HepG2 (cell line): ENCODE data around the gene HAUS7. TPM values are rescaled to one million over a fixed set of nuclear protein-coding genes. Genes with fewer than 3 reads are reported as not detected.

Experiments
- ATAC-seq: fragments of 200-7000 bp; cut with Tn5 transposase; 3 replicates; pipeline ENCODE4 v1.9.1; 2020; ENCODE audit warnings: mild to moderate bottlenecking, moderate library complexity
- BruUV-seq: library from RNA; stranded (reverse); fragments of 400-500 nt; replicated peaks from 2 replicates; lab custom pipeline; 2021; lab: Mats Ljungman, UMichigan
- CTCF ChIA-PET: fragments of 300-600 bp; formaldehyde crosslinking; extraction: SDS; loops from one replicate; lab custom pipeline; 2021; ENCODE audit warnings: low total read pairs, inconsistent platforms, low intra/inter-chr PET ratio; lab: Yijun Ruan, JAX
- POLR2A ChIA-PET: fragments of 350-600 bp; sonication (Branson Sonifier 250); formaldehyde crosslinking; loops from one replicate; lab custom pipeline; 2020; ENCODE audit warnings: antibody characterized with exemption, inconsistent platforms; lab: Yijun Ruan, JAX
- DNase-seq: peaks from one replicate; pipeline ENCODE4 v3.0.0-alpha.2; 2015; ENCODE audit warnings: low spot score
- FAIRE-seq: peaks from 3 replicates; lab custom pipeline; 2011; peaks lifted over from hg19 to GRCh38; lab: Jason Lieb, UNC
- H2AFZ ChIP-seq: one replicate; pipeline ENCODE4 v1.6.1; 2011; ENCODE audit warnings: low read length, inconsistent platforms
- H3K27ac ChIP-seq: fragments of 300-600 bp; 3 replicates; pipeline ENCODE4 v1.8.0; 2011; ENCODE audit warnings: mixed run types, mild to moderate bottlenecking, mixed read lengths, low read length, inconsistent platforms; ENCODE audit not compliant: insufficient read depth; ENCODE audit errors: extremely low read length
- H3K27me3 ChIP-seq, 2 experiments: fragments of 200-600 bp in 1 of 2; 2 replicates in 1 of 2; 3 replicates in 1 of 2; pipeline versions ENCODE4 v1.6.0 to v1.8.0; 2011; ENCODE audit warnings: low read length in 2 of 2, mild to moderate bottlenecking in 2 of 2, moderate library complexity in 2 of 2, inconsistent platforms in 1 of 2; ENCODE audit not compliant: insufficient read depth in 2 of 2, control insufficient read depth in 1 of 2
- H3K36me3 ChIP-seq, 2 experiments: fragments of 200-600 bp in 1 of 2; replicated peaks in 1 of 2; 2 replicates in 1 of 2; 3 replicates in 1 of 2; pipeline versions ENCODE4 v1.5.1 to v1.8.0; 2011; ENCODE audit warnings: low read length in 2 of 2, inconsistent platforms in 1 of 2; ENCODE audit not compliant: insufficient read depth in 2 of 2, control insufficient read depth in 1 of 2
- H3K4me1 ChIP-seq: 2 replicates; pipeline ENCODE4 v1.5.1; 2012; ENCODE audit warnings: low read length, inconsistent platforms; ENCODE audit not compliant: insufficient read depth
- H3K4me2 ChIP-seq: 2 replicates; pipeline ENCODE4 v1.6.0; 2011; ENCODE audit warnings: low read depth, low read length, inconsistent platforms
- H3K4me3 ChIP-seq, 3 experiments: fragments of 200-600 bp in 1 of 3; sonication (generic), shearing (Covaris generic) in 1 of 3; replicated peaks in 1 of 3; 2 replicates each; pipeline ENCODE4 v1.5.1; 2011 to 2016; ENCODE audit warnings: low read length in 3 of 3, inconsistent platforms in 2 of 3, low read depth in 2 of 3, mild to moderate bottlenecking in 2 of 3, control low read depth in 1 of 3, mixed read lengths in 1 of 3; ENCODE audit not compliant: insufficient read depth in 1 of 3
- H3K79me2 ChIP-seq: one replicate; pipeline ENCODE4 v1.6.1; 2011; ENCODE audit warnings: low read length, inconsistent platforms; ENCODE audit not compliant: insufficient read depth
- H3K9ac ChIP-seq: 2 replicates; pipeline ENCODE4 v1.6.0; 2011; ENCODE audit warnings: mild to moderate bottlenecking, low read depth, low read length, inconsistent platforms; ENCODE audit not compliant: insufficient read depth
- H3K9me3 ChIP-seq: 2 replicates; pipeline ENCODE4 v1.5.1; 2012; ENCODE audit warnings: mild to moderate bottlenecking, low read length
- H4K20me1 ChIP-seq: 2 replicates; pipeline ENCODE4 v1.6.0; 2011; ENCODE audit warnings: inconsistent platforms, mild to moderate bottlenecking, low read length, moderate library complexity; ENCODE audit not compliant: insufficient read depth
- ATAD3A ChIP-seq: sonication (generic); formaldehyde crosslinking; IDR thresholded peaks from 2 replicates; pipeline ENCODE4 v1.4.0; 2020; ENCODE audit warnings: missing genetic modification reagents
- DNMT3B ChIP-seq: conservative IDR thresholded peaks from 2 replicates; pipeline ENCODE4 v1.6.1; 2016; ENCODE audit warnings: missing biosample characterization, control low read depth
- MAFF ChIP-seq: IDR thresholded peaks from 2 replicates; pipeline ENCODE4 v1.6.1; 2011; ENCODE audit warnings: low read depth, low read length, improper control_type of control experiment
- RCOR2 ChIP-seq: IDR thresholded peaks from 2 replicates; pipeline ENCODE4 v1.6.1; 2016; ENCODE audit warnings: missing biosample characterization, missing genetic modification reagents
- RNF2 ChIP-seq: fragments of 450-650 bp; conservative IDR thresholded peaks from 2 replicates; pipeline ENCODE4 v1.6.1; 2016; ENCODE audit warnings: low read depth
- ZNF256 ChIP-seq: sonication (generic); formaldehyde crosslinking; conservative IDR thresholded peaks from 2 replicates; pipeline ENCODE4 v1.4.0; 2020; ENCODE audit warnings: missing genetic modification reagents
- ZNF354B ChIP-seq: sonication (generic); formaldehyde crosslinking; IDR thresholded peaks from 2 replicates; pipeline ENCODE4 v1.8.0; 2022; ENCODE audit warnings: mild to moderate bottlenecking, missing genetic modification reagents
- ZNF629 ChIP-seq: sonication (generic); formaldehyde crosslinking; conservative IDR thresholded peaks from 2 replicates; pipeline ENCODE4 v1.5.0; 2020; ENCODE audit warnings: missing genetic modification reagents
- ZNF761 ChIP-seq: sonication (generic); formaldehyde crosslinking; conservative IDR thresholded peaks from 2 replicates; pipeline ENCODE4 v1.4.0; 2020; ENCODE audit warnings: mild to moderate bottlenecking, missing genetic modification reagents
- WGBS: methylation state at CpG from one replicate; pipeline ENCODE4 v1.1.6; 2017; ENCODE audit warnings: low lambda C conversion rate; 5-methylcytosine and 5-hydroxymethylcytosine counted together
- in situ Hi-C: cut with HindIII; loops from 2 replicates; pipeline ENCODE4 v1.10.0; 2017; ENCODE audit warnings: low pct_unique_long_range_greater_than_20kb; ENCODE audit not compliant: extremely low pct_ligation_motif_present
- intact Hi-C: fragments of 100-400 bp; cut with micrococcal nuclease; formaldehyde crosslinking; loops from one replicate; pipeline ENCODE4 v1.10.0; 2022; ENCODE audit not compliant: unreplicated experiment
- polyA plus RNA-seq, 8 experiments: library from polyadenylated mRNA; depleted of rRNA in 3 of 8; stranded (reverse) in 7 of 8; unstranded in 1 of 8; fragments of >200 nt; fragmentation: Illumina TruSeq in 4 of 8; extraction: Trizol in 4 of 8; gene quantifications; 2 replicates each; pipeline versions ENCODE4 v1.2.1 to v1.2.3, GENCODE V29; 2011 to 2016; ENCODE audit warnings: low read depth in 4 of 8, missing spikeins in 1 of 8, mixed read lengths in 1 of 8; ENCODE audit not compliant: insufficient read depth in 1 of 8
- total RNA-seq, 5 experiments: library from RNA; depleted of rRNA; stranded (reverse); fragments of >200 nt; fragmentation: Illumina TruSeq; extraction: Trizol; gene quantifications; 2 replicates each; pipeline ENCODE4 v1.2.3, GENCODE V29; 2016; ENCODE audit warnings: low read depth in 1 of 5
- TF ChIP-seq, protein P1 (sequence below): sonication (generic); formaldehyde crosslinking; IDR thresholded peaks from 2 replicates; pipeline ENCODE4 v1.8.1; 2023; ENCODE audit warnings: mild to moderate bottlenecking, missing genetic modification reagents, borderline replicate concordance
- TF ChIP-seq, protein P2 (sequence below): IDR thresholded peaks from 2 replicates; pipeline ENCODE4 v1.6.1; 2016; ENCODE audit warnings: mild to moderate bottlenecking
- TF ChIP-seq, protein P3 (sequence below): sonication (generic); formaldehyde crosslinking; IDR thresholded peaks from 2 replicates; pipeline ENCODE4 v1.5.1; 2020; ENCODE audit warnings: missing genetic modification reagents, mild to moderate bottlenecking, borderline replicate concordance
- TF ChIP-seq, protein P4 (sequence below): sonication (generic); formaldehyde crosslinking; IDR thresholded peaks from 2 replicates; pipeline ENCODE4 v1.4.0; 2020; ENCODE audit warnings: missing genetic modification reagents
- TF ChIP-seq, protein P5 (sequence below): sonication (generic); formaldehyde crosslinking; IDR thresholded peaks from 2 replicates; pipeline ENCODE4 v1.8.1; 2023; ENCODE audit warnings: mild to moderate bottlenecking, missing genetic modification reagents
- TF ChIP-seq, protein P6 (sequence below): sonication (generic); formaldehyde crosslinking; IDR thresholded peaks from 2 replicates; pipeline ENCODE4 v1.5.0; 2020; ENCODE audit warnings: missing genetic modification reagents
- TF ChIP-seq, protein P7 (sequence below): sonication (generic); formaldehyde crosslinking; IDR thresholded peaks from 2 replicates; pipeline ENCODE4 v1.4.0; 2020; ENCODE audit warnings: missing genetic modification reagents

The HAUS7 gene
- total and polyA plus RNA-seq, 2 of the 13 experiments (the other 11 are each of a cell fraction or from before 2014, with no cell fraction given), result 10.9 to 42.4 TPM

DNA sequence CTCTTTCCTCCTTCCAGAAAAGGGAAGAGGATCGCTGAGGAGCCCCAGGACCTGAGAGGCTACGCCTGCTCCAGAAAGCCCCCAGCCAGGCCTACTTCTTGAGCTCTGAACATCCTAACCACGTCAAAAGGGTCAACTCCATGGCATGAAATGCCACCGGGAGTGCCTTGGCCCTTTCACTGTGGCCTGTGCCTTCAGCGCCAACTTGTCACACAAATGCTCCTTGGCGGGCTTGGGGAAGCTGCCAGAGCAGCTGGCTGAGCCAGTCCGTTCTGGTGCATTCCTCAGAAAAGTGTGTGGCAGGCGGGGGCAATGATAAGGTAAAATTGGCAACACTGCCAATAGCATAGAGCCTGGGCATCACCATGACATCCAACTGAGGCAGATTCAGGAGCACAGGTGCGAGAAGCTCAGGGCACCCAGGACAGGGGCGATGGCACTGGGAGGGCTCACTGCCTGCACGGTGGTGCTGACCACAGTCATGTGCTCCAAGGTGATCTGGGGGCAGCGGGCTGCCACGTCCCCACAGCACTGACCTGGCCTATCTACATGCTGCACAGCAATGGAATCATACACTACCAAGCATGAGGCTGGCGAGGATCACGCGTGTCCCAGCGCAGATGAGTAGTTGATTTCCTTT, 12.4 kb downstream of the HAUS7 start:
- in situ Hi-C loops (loop anchor here (10.0 kb wide), 1 partner anchor 47 kb away; no protein-coding TSS in a partner anchor), intact Hi-C loops (no loop called here)
- CTCF ChIA-PET, result no interaction called here
- no peak overlapping the region for H3K27ac ChIP-seq
- no peaks in the 10 kb centered on the region for H3K9me3 ChIP-seq
- peaks cover 0 to 1% of the 10 kb centered on the region in 2 experiments; a peak in 1 of 5 replicates for H3K36me3 ChIP-seq
- no peaks in the 10 kb centered on the region for H4K20me1 ChIP-seq
- H2AFZ ChIP-seq, result no peak overlapping the region
- WGBS, result 98% methylated on average over 5 of the region's 17 CpGs
- ATAC-seq (no peak), DNase-seq (no peak), FAIRE-seq (no peak)
- H3K9ac ChIP-seq, result no peak overlapping the region
- POLR2A ChIA-PET, result no interaction called here
- H3K4me1 ChIP-seq, result no peaks in the 10 kb centered on the region
- no peaks in the 10 kb centered on the region for H3K27me3 ChIP-seq
- no peaks in the 10 kb centered on the region for H3K79me2 ChIP-seq
- no peak overlapping the region for H3K4me2 ChIP-seq
- H3K4me3 ChIP-seq, result no peak overlapping the region
- BruUV-seq, result no TSS peak
- TF ChIP-seq RNF2 (no peak), MAFF (no peak), ZNF354B (CRISPR knock-in tag) (no peak), ZNF761 (CRISPR knock-in tag) (no peak), DNMT3B (CRISPR knock-in tag) (no peak), ATAD3A (CRISPR knock-in tag) (no peak), ZNF256 (CRISPR knock-in tag) (no peak), RCOR2 (CRISPR knock-in tag) (no peak), ZNF629 (no peak)
- TF ChIP-seq, protein P1, sequence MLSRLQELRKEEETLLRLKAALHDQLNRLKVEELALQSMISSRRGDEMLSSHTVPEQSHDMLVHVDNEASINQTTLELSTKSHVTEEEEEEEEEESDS (CRISPR knock-in tag), result no peak
- TF ChIP-seq, protein P2, sequence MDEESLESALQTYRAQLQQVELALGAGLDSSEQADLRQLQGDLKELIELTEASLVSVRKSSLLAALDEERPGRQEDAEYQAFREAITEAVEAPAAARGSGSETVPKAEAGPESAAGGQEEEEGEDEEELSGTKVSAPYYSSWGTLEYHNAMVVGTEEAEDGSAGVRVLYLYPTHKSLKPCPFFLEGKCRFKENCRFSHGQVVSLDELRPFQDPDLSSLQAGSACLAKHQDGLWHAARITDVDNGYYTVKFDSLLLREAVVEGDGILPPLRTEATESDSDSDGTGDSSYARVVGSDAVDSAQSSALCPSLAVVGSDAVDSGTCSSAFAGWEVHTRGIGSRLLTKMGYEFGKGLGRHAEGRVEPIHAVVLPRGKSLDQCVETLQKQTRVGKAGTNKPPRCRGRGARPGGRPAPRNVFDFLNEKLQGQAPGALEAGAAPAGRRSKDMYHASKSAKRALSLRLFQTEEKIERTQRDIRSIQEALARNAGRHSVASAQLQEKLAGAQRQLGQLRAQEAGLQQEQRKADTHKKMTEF (CRISPR knock-in tag), result no peak
- TF ChIP-seq, protein P3, sequence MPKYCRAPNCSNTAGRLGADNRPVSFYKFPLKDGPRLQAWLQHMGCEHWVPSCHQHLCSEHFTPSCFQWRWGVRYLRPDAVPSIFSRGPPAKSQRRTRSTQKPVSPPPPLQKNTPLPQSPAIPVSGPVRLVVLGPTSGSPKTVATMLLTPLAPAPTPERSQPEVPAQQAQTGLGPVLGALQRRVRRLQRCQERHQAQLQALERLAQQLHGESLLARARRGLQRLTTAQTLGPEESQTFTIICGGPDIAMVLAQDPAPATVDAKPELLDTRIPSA (CRISPR knock-in tag), result no peak
- TF ChIP-seq, protein P4, sequence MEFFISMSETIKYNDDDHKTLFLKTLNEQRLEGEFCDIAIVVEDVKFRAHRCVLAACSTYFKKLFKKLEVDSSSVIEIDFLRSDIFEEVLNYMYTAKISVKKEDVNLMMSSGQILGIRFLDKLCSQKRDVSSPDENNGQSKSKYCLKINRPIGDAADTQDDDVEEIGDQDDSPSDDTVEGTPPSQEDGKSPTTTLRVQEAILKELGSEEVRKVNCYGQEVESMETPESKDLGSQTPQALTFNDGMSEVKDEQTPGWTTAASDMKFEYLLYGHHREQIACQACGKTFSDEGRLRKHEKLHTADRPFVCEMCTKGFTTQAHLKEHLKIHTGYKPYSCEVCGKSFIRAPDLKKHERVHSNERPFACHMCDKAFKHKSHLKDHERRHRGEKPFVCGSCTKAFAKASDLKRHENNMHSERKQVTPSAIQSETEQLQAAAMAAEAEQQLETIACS, result no peak
- TF ChIP-seq, protein P5, sequence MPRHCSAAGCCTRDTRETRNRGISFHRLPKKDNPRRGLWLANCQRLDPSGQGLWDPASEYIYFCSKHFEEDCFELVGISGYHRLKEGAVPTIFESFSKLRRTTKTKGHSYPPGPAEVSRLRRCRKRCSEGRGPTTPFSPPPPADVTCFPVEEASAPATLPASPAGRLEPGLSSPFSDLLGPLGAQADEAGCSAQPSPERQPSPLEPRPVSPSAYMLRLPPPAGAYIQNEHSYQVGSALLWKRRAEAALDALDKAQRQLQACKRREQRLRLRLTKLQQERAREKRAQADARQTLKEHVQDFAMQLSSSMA (CRISPR knock-in tag), result no peak
- TF ChIP-seq, protein P6, sequence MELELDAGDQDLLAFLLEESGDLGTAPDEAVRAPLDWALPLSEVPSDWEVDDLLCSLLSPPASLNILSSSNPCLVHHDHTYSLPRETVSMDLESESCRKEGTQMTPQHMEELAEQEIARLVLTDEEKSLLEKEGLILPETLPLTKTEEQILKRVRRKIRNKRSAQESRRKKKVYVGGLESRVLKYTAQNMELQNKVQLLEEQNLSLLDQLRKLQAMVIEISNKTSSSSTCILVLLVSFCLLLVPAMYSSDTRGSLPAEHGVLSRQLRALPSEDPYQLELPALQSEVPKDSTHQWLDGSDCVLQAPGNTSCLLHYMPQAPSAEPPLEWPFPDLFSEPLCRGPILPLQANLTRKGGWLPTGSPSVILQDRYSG (CRISPR knock-in tag), result no peak
- TF ChIP-seq, protein P7, sequence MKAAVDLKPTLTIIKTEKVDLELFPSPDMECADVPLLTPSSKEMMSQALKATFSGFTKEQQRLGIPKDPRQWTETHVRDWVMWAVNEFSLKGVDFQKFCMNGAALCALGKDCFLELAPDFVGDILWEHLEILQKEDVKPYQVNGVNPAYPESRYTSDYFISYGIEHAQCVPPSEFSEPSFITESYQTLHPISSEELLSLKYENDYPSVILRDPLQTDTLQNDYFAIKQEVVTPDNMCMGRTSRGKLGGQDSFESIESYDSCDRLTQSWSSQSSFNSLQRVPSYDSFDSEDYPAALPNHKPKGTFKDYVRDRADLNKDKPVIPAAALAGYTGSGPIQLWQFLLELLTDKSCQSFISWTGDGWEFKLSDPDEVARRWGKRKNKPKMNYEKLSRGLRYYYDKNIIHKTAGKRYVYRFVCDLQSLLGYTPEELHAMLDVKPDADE (CRISPR knock-in tag), result no peak
